Right lobe of liver (tissue), 6 donors: ENCODE results near the gene KIAA0319L. TPM values are rescaled to one million over a fixed set of nuclear protein-coding genes. Genes with fewer than 3 reads are reported as not detected.
A peak's percentile ranks its signal among the peaks of the same experiment; 100 is the strongest.

Source experiments
- ATAC-seq, 4 donors: fragments of 200-7000 bp; cut with Tn5 transposase; one replicate each; pipeline ENCODE4 v1.9.1; 2020; ENCODE audit warnings: mild to moderate bottlenecking in 4 of 4, moderate library complexity in 4 of 4
- DNase-seq, 3 donors: peaks; one replicate each; pipeline ENCODE4 v3.0.0-alpha.2; 2020
- H3K27ac ChIP-seq, 3 donors: fragments of 200-600 bp; one replicate each; pipeline ENCODE4 v1.8.0; 2022
- H3K27me3 ChIP-seq, 2 donors: fragments of 200-600 bp; one replicate each; pipeline ENCODE4 v1.8.0; 2022
- H3K36me3 ChIP-seq, 4 donors: fragments of 200-600 bp; sonication (generic) in 1 of 4; one replicate each; pipeline versions ENCODE4 v1.5.1 to v1.8.0; 2017 to 2022; ENCODE audit warnings: control low read depth in 1 of 4
- H3K4me1 ChIP-seq, 4 donors: fragments of 200-600 bp; sonication (generic) in 1 of 4; one replicate each; pipeline versions ENCODE4 v1.5.1 to v1.8.0; 2017 to 2022; ENCODE audit warnings: control low read depth in 1 of 4
- H3K4me3 ChIP-seq, 3 donors: fragments of 200-600 bp; one replicate each; pipeline ENCODE4 v1.8.0; 2022
- H3K9me3 ChIP-seq, 4 donors: fragments of 200-600 bp; sonication (generic) in 1 of 4; one replicate each; pipeline versions ENCODE4 v1.5.1 to v1.8.0; 2017 to 2022; ENCODE audit warnings: control low read depth in 1 of 4
- CTCF ChIP-seq, 4 donors: fragments of 200-600 bp in 3 of 4; fragments of 450-650 bp in 1 of 4; IDR thresholded peaks; one replicate each; pipeline versions ENCODE4 v1.5.1 to v1.8.0; 2016 to 2022; ENCODE audit warnings: antibody characterized with exemption in 4 of 4, mild to moderate bottlenecking in 2 of 4
- POLR2A ChIP-seq: fragments of 450-650 bp; IDR thresholded peaks from one replicate; pipeline ENCODE4 v1.6.1; 2017; ENCODE audit warnings: antibody characterized with exemption, mild to moderate bottlenecking
- WGBS: methylation state at CpG from one replicate; pipeline ENCODE4 v1.1.6; 2018; ENCODE audit warnings: low coverage, low lambda C conversion rate; ENCODE audit not compliant: insufficient coverage; ENCODE audit errors: missing lambda C conversion rate; 5-methylcytosine and 5-hydroxymethylcytosine counted together
- intact Hi-C, 2 donors: fragments of 100-400 bp; cut with DNase I; formaldehyde crosslinking; loops; one replicate each; pipeline versions ENCODE4 v1.11.2 to v1.14.1; 2022
- total RNA-seq, 6 experiments: library from RNA; depleted of rRNA in 2 of 6; stranded (reverse); fragments of >200 nt in 2 of 6; fragmentation: NEBNext Ultra II Directional in 3 of 6; extraction: Animal tissue kit (Norgen Biotek cat#: 25700) in 3 of 6; gene quantifications; one replicate each; pipeline versions ENCODE4 v1.1.0 to v1.2.4, GENCODE V29; 2016 to 2023
- donor health status: DM: no; HTN: yes; CAD: no.
- donor health status: DM: no; HTN: no; CAD: no.
- donor health status: DM: no; HTN: no; CAD: no.
- donor health status: DM: no; HTN: yes; CAD: no.
- donor health status: DM: no; HTN: yes; CAD: no.

KIAA0319L gene
- total RNA-seq, 6 experiments from 2014 or later: 35.3 to 84.9 (median 54.3) TPM

GRCh38 chr1:35546614-35547013 is 10.6 kb downstream of the KIAA0319L start:
- H3K36me3 ChIP-seq: peaks cover 0 to 13% (median 4%) of the 10 kb centered on the region in 4 donors

GRCh38 chr1:35544976-35545375 is 12.2 kb downstream of the KIAA0319L start:
- Histone ChIP-seq H3K27ac (no peak overlapping the region), H3K4me1 (peaks cover 0 to 6% (median 2%) of the 10 kb centered on the region in 4 donors), H3K36me3 (peaks cover 0 to 4% (median 2%) of the 10 kb centered on the region in 4 donors), H3K4me3 (no peak overlapping the region), H3K9me3 (no peaks in the 10 kb centered on the region), H3K27me3 (no peaks in the 10 kb centered on the region)
- WGBS: 46% methylated on average over 3 of the region's 3 CpGs
- DNase-seq (peak in 2 of 3 donors; percentile 60 to 69), ATAC-seq (peak; percentile 88 to 97 (median 94))
- intact Hi-C loops: no loop called here
- TF ChIP-seq CTCF (IDR thresholded peaks at IDR 0.05) (peak; percentile 19 to 60 (median 46)), POLR2A (no peak)

More at GRCh38 chr1:35546614-35547013, 10.6 kb downstream of the KIAA0319L start:
- TF ChIP-seq POLR2A: no peak
- TF ChIP-seq CTCF (IDR thresholded peaks at IDR 0.05): no peak
- DNase-seq (no peak), ATAC-seq (no peak)
- Histone ChIP-seq H3K27ac (no peak overlapping the region), H3K4me1 (peaks cover 0 to 3% (median 0%) of the 10 kb centered on the region in 4 donors), H3K9me3 (no peaks in the 10 kb centered on the region), H3K27me3 (no peaks in the 10 kb centered on the region), H3K4me3 (no peak overlapping the region)
- WGBS: 93% methylated on average over 1 of the region's 1 CpG
- intact Hi-C loops: no loop called here

- no peaks in the 10 kb centered on the region for H3K36me3 ChIP-seq
- DNase-seq (no peak), ATAC-seq (peak in 3 of 4 donors; percentile 35 to 49 (median 35))
- no peaks in the 10 kb centered on the region for H3K9me3 ChIP-seq
- no peak overlapping the region for H3K4me3 ChIP-seq
- peaks cover 0 to 6% (median 2%) of the 10 kb centered on the region in 4 donors for H3K4me1 ChIP-seq
- no peak overlapping the region for H3K27ac ChIP-seq
- 17% methylated on average over 1 of the region's 1 CpG for WGBS
- H3K27me3 ChIP-seq: no peaks in the 10 kb centered on the region
- intact Hi-C loops: no loop called here
- no peak for TF ChIP-seq POLR2A
- no peak for TF ChIP-seq CTCF (IDR thresholded peaks at IDR 0.05)
Observed at GRCh38 chr1:35539824-35540261, 17.4 kb downstream of the KIAA0319L start.

GRCh38 chr1:35539073-35539823 is 18.0 kb downstream of the KIAA0319L start:
- DNase-seq (no peak), ATAC-seq (peak; percentile 51 to 60 (median 55))
- H3K9me3 ChIP-seq: no peaks in the 10 kb centered on the region
- H3K27me3 ChIP-seq: no peaks in the 10 kb centered on the region
- WGBS: 67% methylated on average over 6 of the region's 6 CpGs
- TF ChIP-seq CTCF (IDR thresholded peaks at IDR 0.05): no peak
- no peak for TF ChIP-seq POLR2A
- peaks cover 0 to 6% (median 2%) of the 10 kb centered on the region in 4 donors for H3K4me1 ChIP-seq
- no peak overlapping the region for H3K27ac ChIP-seq
- intact Hi-C loops: no loop called here
- H3K4me3 ChIP-seq: no peak overlapping the region
- no peaks in the 10 kb centered on the region for H3K36me3 ChIP-seq
